CMK (cell line): ENCODE data around the gene ASTN2.

Source experiments
- DNase-seq: peaks from one replicate; pipeline ENCODE4 v3.0.0-alpha.2; 2010; ENCODE audit warnings: low read depth

ASTN2 gene

GRCh38 chr9:116736399-116737151, 678.3 kb downstream of the ASTN2 start:
- DNase-seq: no peak

GRCh38 chr9:116733010-116733641, 681.7 kb downstream of the ASTN2 start:
- DNase-seq: no peak

GRCh38 chr9:116726602-116727001, 688.3 kb downstream of the ASTN2 start:
- no peak for DNase-seq

GRCh38 chr9:116724123-116724522, 690.7 kb downstream of the ASTN2 start:
- DNase-seq: no peak

- DNase-seq: no peak
Measured at GRCh38 chr9:116721944-116722343, 692.9 kb downstream of the ASTN2 start.

- no peak for DNase-seq
Measured at GRCh38 chr9:116721411-116721810, 693.4 kb downstream of the ASTN2 start.

GRCh38 chr9:116720111-116720510, 694.7 kb downstream of the ASTN2 start:
- no peak for DNase-seq

- no peak for DNase-seq
Measured at GRCh38 chr9:116718111-116718510, 696.7 kb downstream of the ASTN2 start.

GRCh38 chr9:116717150-116717549, 697.7 kb downstream of the ASTN2 start:
- DNase-seq: no peak

GRCh38 chr9:116716438-116716837, 698.4 kb downstream of the ASTN2 start:
- no peak for DNase-seq

- no peak for DNase-seq
Measured at GRCh38 chr9:116715751-116716150, 699.1 kb downstream of the ASTN2 start.

- DNase-seq: no peak
Measured at GRCh38 chr9:116713271-116713670, 701.6 kb downstream of the ASTN2 start.

GRCh38 chr9:116712781-116713180, 702.1 kb downstream of the ASTN2 start:
- DNase-seq: no peak

- DNase-seq: no peak
Measured at GRCh38 chr9:116706310-116707290, 708.3 kb downstream of the ASTN2 start.

- no peak for DNase-seq
Measured at GRCh38 chr9:116705531-116705930, 709.3 kb downstream of the ASTN2 start.

- no peak for DNase-seq
Measured at GRCh38 chr9:116704470-116704869, 710.4 kb downstream of the ASTN2 start.

GRCh38 chr9:116703634-116704033, 711.2 kb downstream of the ASTN2 start:
- DNase-seq: no peak

GRCh38 chr9:116701940-116702642, 712.8 kb downstream of the ASTN2 start:
- no peak for DNase-seq

GRCh38 chr9:116700882-116701865, 713.7 kb downstream of the ASTN2 start:
- DNase-seq: no peak

GRCh38 chr9:116700279-116700678, 714.6 kb downstream of the ASTN2 start:
- DNase-seq: no peak

- DNase-seq: no peak
Measured at GRCh38 chr9:116697887-116698286, 717.0 kb downstream of the ASTN2 start.
